A549 (cell line): Measurements from ENCODE around the gene KRTAP7-1. TPM values are rescaled to one million over a fixed set of nuclear protein-coding genes. Genes with fewer than 3 reads are reported as not detected.

Experiments used
- ATAC-seq, 2 experiments: fragments of 200-7000 bp in 1 of 2; fragments of >200 bp in 1 of 2; cut with Nextera tagmentation in 1 of 2; cut with Tn5 transposase in 1 of 2; 3 replicates each; pipeline versions ENCODE4 v1.8.0 to v1.9.1; 2018 to 2020; ENCODE audit warnings: mild to moderate bottlenecking in 1 of 2, moderate library complexity in 1 of 2
- CTCF ChIA-PET: fragments of 300-600 bp; sonication (Branson Sonifier 250); formaldehyde crosslinking; extraction: SDS; loops from one replicate; lab custom pipeline; 2021; ENCODE audit warnings: antibody characterized with exemption, inconsistent platforms; lab: Yijun Ruan, JAX
- POLR2A ChIA-PET: fragments of 350-600 bp; formaldehyde crosslinking; extraction: SDS; loops from one replicate; lab custom pipeline; 2021; ENCODE audit warnings: antibody characterized with exemption, inconsistent platforms; lab: Yijun Ruan, JAX
- DNase-seq, 2 experiments: peaks; one replicate each; pipeline versions ENCODE4 v3.0.0 to v3.0.0-alpha.2; 2011 to 2016; ENCODE audit warnings: low read depth in 1 of 2, low spot score in 1 of 2
- FAIRE-seq: peaks from 2 replicates; lab custom pipeline; 2011; peaks lifted over from hg19 to GRCh38; lab: Jason Lieb, UNC
- H3K27ac ChIP-seq, 2 experiments: fragments of >200 bp; sonication (Bioruptor Twin); formaldehyde crosslinking; 3 replicates each; pipeline ENCODE4 v1.5.1; 2016 to 2017
- H3K4me1 ChIP-seq: fragments of >200 bp; sonication (Bioruptor Twin); formaldehyde crosslinking; 3 replicates; pipeline ENCODE4 v1.6.1; 2016
- H3K4me2 ChIP-seq: fragments of >200 bp; sonication (Bioruptor Twin); formaldehyde crosslinking; 3 replicates; pipeline ENCODE4 v1.6.1; 2016
- H3K4me3 ChIP-seq: fragments of >200 bp; sonication (Bioruptor Twin); formaldehyde crosslinking; 3 replicates; pipeline ENCODE4 v1.5.1; 2016
- H3K9me3 ChIP-seq: fragments of >200 bp; sonication (Bioruptor Twin); formaldehyde crosslinking; 3 replicates; pipeline ENCODE4 v1.6.1; 2016
- BHLHE40 ChIP-seq: IDR thresholded peaks from 2 replicates; pipeline ENCODE4 v1.6.1; 2012; ENCODE audit warnings: low read depth, low read length, inconsistent platforms
- CBX8 ChIP-seq: fragments of 200-600 bp; sonication (generic); IDR thresholded peaks from 2 replicates; pipeline ENCODE4 v1.6.1; 2016
- CEBPB ChIP-seq, 2 experiments: fragments of >200 bp in 1 of 2; sonication (Bioruptor Twin) in 1 of 2; formaldehyde crosslinking in 1 of 2; IDR thresholded peaks; 2 replicates each; pipeline ENCODE4 v1.6.1; 2012 to 2016
- CHD2 ChIP-seq: fragments of 150-350 bp; IDR thresholded peaks from 2 replicates; pipeline ENCODE4 v1.6.1; 2014; ENCODE audit warnings: low read length; ENCODE audit not compliant: partially characterized antibody
- CHD4 ChIP-seq: fragments of 200-600 bp; sonication (generic); IDR thresholded peaks from 2 replicates; pipeline ENCODE4 v1.6.1; 2016; ENCODE audit warnings: antibody characterized with exemption, mild to moderate bottlenecking, borderline replicate concordance
- CTCF ChIP-seq: fragments of >200 bp; sonication (Bioruptor Twin); formaldehyde crosslinking; IDR thresholded peaks from 3 replicates; pipeline ENCODE4 v1.5.1; 2016
- EHF ChIP-seq: fragments of 250-450 bp; sonication (Bioruptor Pico); IDR thresholded peaks from 2 replicates; pipeline ENCODE4 v1.5.0; 2020; ENCODE audit warnings: mild to moderate bottlenecking
- EHMT2 ChIP-seq: fragments of 200-600 bp; sonication (generic); IDR thresholded peaks from 2 replicates; pipeline ENCODE4 v1.6.1; 2016; ENCODE audit warnings: antibody characterized with exemption, low read depth, mild to moderate bottlenecking, moderate library complexity
- FOSB ChIP-seq: fragments of 250-450 bp; sonication (Bioruptor Pico); IDR thresholded peaks from 2 replicates; pipeline ENCODE4 v1.5.0; 2020; ENCODE audit warnings: mild to moderate bottlenecking, moderate library complexity
- FOXS1 ChIP-seq: fragments of 250-450 bp; sonication (Bioruptor Pico); IDR thresholded peaks from 2 replicates; pipeline ENCODE4 v1.5.0; 2020; ENCODE audit warnings: mild to moderate bottlenecking, moderate library complexity
- GATA3 ChIP-seq: IDR thresholded peaks from 2 replicates; pipeline ENCODE4 v1.6.1; 2012; ENCODE audit warnings: borderline replicate concordance
- HEYL ChIP-seq: fragments of 250-450 bp; sonication (Bioruptor Pico); IDR thresholded peaks from 2 replicates; pipeline ENCODE4 v1.8.0; 2021; ENCODE audit warnings: mild to moderate bottlenecking, moderate library complexity
- JUNB ChIP-seq: fragments of >200 bp; sonication (Bioruptor Twin); formaldehyde crosslinking; IDR thresholded peaks from 2 replicates; pipeline ENCODE4 v1.6.1; 2016
- MAX ChIP-seq: IDR thresholded peaks from 2 replicates; pipeline ENCODE4 v1.6.1; 2012
- MYC ChIP-seq: IDR thresholded peaks from 2 replicates; pipeline ENCODE4 v1.6.1; 2012; ENCODE audit warnings: mild to moderate bottlenecking, inconsistent platforms, low read length, improper control_type of control experiment, borderline replicate concordance
- NPAS2 ChIP-seq: fragments of 250-450 bp; sonication (Bioruptor Pico); IDR thresholded peaks from 2 replicates; pipeline ENCODE4 v1.8.0; 2022; ENCODE audit warnings: mild to moderate bottlenecking, moderate library complexity, borderline replicate concordance
- NR3C1 ChIP-seq: fragments of >200 bp; sonication (Bioruptor Twin); formaldehyde crosslinking; IDR thresholded peaks from 3 replicates; pipeline ENCODE4 v1.6.1; 2017
- POLR2A ChIP-seq: IDR thresholded peaks from 2 replicates; pipeline ENCODE4 v1.6.1; 2012; ENCODE audit warnings: mild to moderate bottlenecking, low read length
- POLR2AphosphoS2 ChIP-seq: conservative IDR thresholded peaks from 2 replicates; pipeline ENCODE4 v1.6.1; 2012; ENCODE audit warnings: low read length, improper control_type of control experiment, inconsistent platforms
- RARB ChIP-seq: fragments of 250-450 bp; sonication (Bioruptor Pico); IDR thresholded peaks from 2 replicates; pipeline ENCODE4 v1.8.0; 2021; ENCODE audit warnings: mild to moderate bottlenecking, moderate library complexity
- RFX5 ChIP-seq: fragments of 450-650 bp; IDR thresholded peaks from 2 replicates; pipeline ENCODE4 v1.7.1; 2014; ENCODE audit warnings: antibody characterized with exemption, mild to moderate bottlenecking, moderate library complexity
- SREBF2 ChIP-seq: fragments of 450-650 bp; IDR thresholded peaks from 2 replicates; pipeline ENCODE4 v1.6.1; 2014; ENCODE audit warnings: mild to moderate bottlenecking, moderate library complexity
- TFCP2L1 ChIP-seq: fragments of 250-450 bp; sonication (Bioruptor Pico); IDR thresholded peaks from 2 replicates; pipeline ENCODE4 v1.5.0; 2021; ENCODE audit warnings: mild to moderate bottlenecking
- USF2 ChIP-seq: fragments of 450-650 bp; IDR thresholded peaks from 2 replicates; pipeline ENCODE4 v1.6.1; 2014; ENCODE audit warnings: antibody characterized with exemption
- ZC3H11A ChIP-seq: fragments of 450-650 bp; IDR thresholded peaks from 2 replicates; pipeline ENCODE4 v1.6.1; 2014; ENCODE audit warnings: antibody characterized with exemption, mild to moderate bottlenecking
- ZFP36 ChIP-seq: fragments of 450-650 bp; IDR thresholded peaks from 2 replicates; pipeline ENCODE4 v1.6.1; 2014; ENCODE audit warnings: borderline replicate concordance; ENCODE audit not compliant: partially characterized antibody
- ZNF302 ChIP-seq: fragments of 250-450 bp; sonication (Bioruptor Pico); IDR thresholded peaks from 2 replicates; pipeline ENCODE4 v1.9.0; 2021; ENCODE audit warnings: inconsistent platforms, mild to moderate bottlenecking, moderate library complexity
- WGBS: methylation state at CpG from one replicate; pipeline ENCODE4 v1.1.6; 2017; ENCODE audit errors: missing lambda C conversion rate; 5-methylcytosine and 5-hydroxymethylcytosine counted together
- polyA plus RNA-seq, 4 experiments: library from polyadenylated mRNA; depleted of rRNA in 3 of 4; stranded (reverse); fragments of >200 nt; fragmentation: RNase III in 1 of 4; extraction: RNeasy Plus Mini Kit Qiagen cat#74134 plus additional on column Dnase treatment in 1 of 4; gene quantifications; 2 replicates in 3 of 4; 3 replicates in 1 of 4; pipeline ENCODE4 v1.2.3, GENCODE V29; 2011 to 2017
- TF ChIP-seq, protein P1 (sequence below): fragments of >200 bp; sonication (Bioruptor Twin); formaldehyde crosslinking; IDR thresholded peaks from 2 replicates; pipeline ENCODE4 v1.6.1; 2016
- TF ChIP-seq, protein P2 (sequence below): fragments of >200 bp; sonication (Bioruptor Twin); formaldehyde crosslinking; IDR thresholded peaks from 3 replicates; pipeline ENCODE4 v1.6.1; 2016

Gene KRTAP7-1
- polyA plus RNA-seq, 2 of the 4 experiments (the other 2 are of a cell fraction), result not detected

DNA sequence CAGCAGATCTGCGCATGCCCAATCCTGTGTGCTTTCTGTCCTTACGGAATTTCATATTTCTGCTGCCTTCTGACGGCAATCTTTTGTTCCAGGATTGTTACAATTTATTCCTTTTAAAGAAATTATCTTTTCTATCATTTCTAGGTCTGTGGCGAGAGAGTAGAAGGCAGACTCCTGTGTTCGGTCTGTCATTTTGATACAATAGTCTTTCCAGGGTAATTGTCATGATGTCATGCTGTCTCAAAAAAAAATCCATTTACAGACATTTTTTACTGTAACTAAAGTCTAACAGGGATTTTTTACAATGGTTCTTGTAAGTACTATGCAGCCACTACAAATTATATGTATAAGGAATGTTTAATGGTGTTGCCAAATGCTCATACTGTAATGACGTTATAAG lies 9.0 kb upstream of the KRTAP7-1 start:
- 22% methylated on average over 6 of the region's 6 CpGs for WGBS
- ATAC-seq (no peak), DNase-seq (no peak), FAIRE-seq (no peak)
- no peak overlapping the region for H3K4me2 ChIP-seq
- no peak overlapping the region for H3K27ac ChIP-seq
- TF ChIP-seq ZC3H11A (no peak), RARB (CRISPR knock-in tag) (no peak), RFX5 (no peak), TFCP2L1 (no peak), GATA3 (no peak), USF2 (no peak), BHLHE40 (no peak), NR3C1 (no peak), POLR2A (no peak), POLR2AphosphoS2 (no peak), CBX8 (no peak), EHF (no peak), JUNB (no peak), SREBF2 (no peak), MAX (no peak)
- TF ChIP-seq, protein P1, sequence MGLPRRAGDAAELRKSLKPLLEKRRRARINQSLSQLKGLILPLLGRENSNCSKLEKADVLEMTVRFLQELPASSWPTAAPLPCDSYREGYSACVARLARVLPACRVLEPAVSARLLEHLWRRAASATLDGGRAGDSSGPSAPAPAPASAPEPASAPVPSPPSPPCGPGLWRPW, result no peak
- no peaks in the 10 kb centered on the region for H3K4me1 ChIP-seq
- H3K9me3 ChIP-seq, result no peaks in the 10 kb centered on the region
- CTCF ChIA-PET, result interaction anchor here (1.3 kb wide), 1 partner anchor 9 kb away, joined by 4 read pairs; the partner anchor contains the start of gene KRTAP7-1
- POLR2A ChIA-PET, result no interaction called here
- no peak overlapping the region for H3K4me3 ChIP-seq

DNA sequence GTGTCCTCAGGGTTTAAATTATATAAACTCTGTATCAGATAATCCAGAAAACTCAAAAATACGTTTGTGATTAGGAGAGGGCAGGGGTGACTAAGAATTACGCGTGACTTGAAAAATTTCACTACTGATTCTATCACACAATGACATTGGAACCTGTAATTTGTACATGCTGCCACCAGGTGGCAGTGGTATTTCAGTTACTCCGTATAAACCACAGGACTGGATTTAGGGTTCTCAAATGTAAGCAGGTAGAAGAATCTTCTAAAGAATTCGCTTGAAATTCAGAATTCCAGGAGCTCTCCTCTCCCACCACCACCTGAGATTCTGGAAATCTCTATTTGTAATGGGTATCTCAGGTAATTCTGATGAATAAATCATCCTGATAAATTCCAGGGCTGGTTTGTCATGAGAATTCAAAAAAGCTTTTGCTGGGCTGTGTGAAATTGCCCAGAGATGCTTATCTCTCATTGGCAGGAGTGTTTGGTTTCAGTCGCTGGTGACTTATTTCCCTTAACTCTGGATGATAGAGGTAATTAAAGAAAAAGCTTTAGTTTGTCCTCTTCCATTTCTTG lies 1.7 kb upstream of the KRTAP7-1 start:
- Histone ChIP-seq H3K27ac (no peak overlapping the region), H3K4me3 (no peak overlapping the region), H3K4me1 (no peaks in the 10 kb centered on the region), H3K9me3 (no peaks in the 10 kb centered on the region), H3K4me2 (no peak overlapping the region)
- TF ChIP-seq EHMT2 (no peak), CTCF (peak; percentile 8; the same call in 1 of the 3 replicates)
- ATAC-seq, result no peak
- ChIA-PET CTCF (interaction anchor here (0.6 to 1.2 kb wide), 2 partner anchors 11 to 12 kb away, joined by 3 read pairs; no protein-coding TSS in a partner anchor), POLR2A (no interaction called here)
- 27% methylated on average over 6 of the region's 6 CpGs for WGBS
- FAIRE-seq, result no peak
- peak in 1 of 2 experiments; percentile 9 for DNase-seq

- WGBS, result 1% methylated on average over 7 of the region's 7 CpGs
- DNase-seq (no peak), ATAC-seq (no peak), FAIRE-seq (no peak)
- Histone ChIP-seq H3K4me3 (no peak overlapping the region), H3K4me2 (no peak overlapping the region), H3K4me1 (no peaks in the 10 kb centered on the region), H3K9me3 (no peaks in the 10 kb centered on the region), H3K27ac (no peak overlapping the region)
- CTCF ChIA-PET, result no interaction called here
- POLR2A ChIA-PET, result no interaction called here
- TF ChIP-seq CEBPB (IDR thresholded peaks at IDR 0.05), result no peak
- TF ChIP-seq ZC3H11A, result no peak
- no peak for TF ChIP-seq CHD2
- TF ChIP-seq CTCF, result no peak
- no peak for TF ChIP-seq HEYL (CRISPR knock-in tag)
- no peak for TF ChIP-seq FOXS1 (CRISPR knock-in tag)
- no peak for TF ChIP-seq POLR2AphosphoS2
- TF ChIP-seq MYC, result no peak
- TF ChIP-seq CHD4, result no peak
- TF ChIP-seq, protein P2, sequence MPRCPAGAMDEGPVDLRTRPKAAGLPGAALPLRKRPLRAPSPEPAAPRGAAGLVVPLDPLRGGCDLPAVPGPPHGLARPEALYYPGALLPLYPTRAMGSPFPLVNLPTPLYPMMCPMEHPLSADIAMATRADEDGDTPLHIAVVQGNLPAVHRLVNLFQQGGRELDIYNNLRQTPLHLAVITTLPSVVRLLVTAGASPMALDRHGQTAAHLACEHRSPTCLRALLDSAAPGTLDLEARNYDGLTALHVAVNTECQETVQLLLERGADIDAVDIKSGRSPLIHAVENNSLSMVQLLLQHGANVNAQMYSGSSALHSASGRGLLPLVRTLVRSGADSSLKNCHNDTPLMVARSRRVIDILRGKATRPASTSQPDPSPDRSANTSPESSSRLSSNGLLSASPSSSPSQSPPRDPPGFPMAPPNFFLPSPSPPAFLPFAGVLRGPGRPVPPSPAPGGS, result no peak
- TF ChIP-seq BHLHE40, result no peak
- TF ChIP-seq ZFP36, result no peak
- TF ChIP-seq ZNF302 (CRISPR knock-in tag), result no peak
- no peak for TF ChIP-seq NPAS2 (CRISPR knock-in tag)
- TF ChIP-seq FOSB (CRISPR knock-in tag), result no peak
Measured at GRCh38 chr21:30818837-30819610, 10.5 kb downstream of the KRTAP7-1 start.
